ENCODE measurements around the gene CD72.
"Not testable (repeated sequence)": the region's sequence is repeated elsewhere in the genome, so short reads cannot be mapped to it uniquely, and the experiment has no call there.

Gene CD72

DNA sequence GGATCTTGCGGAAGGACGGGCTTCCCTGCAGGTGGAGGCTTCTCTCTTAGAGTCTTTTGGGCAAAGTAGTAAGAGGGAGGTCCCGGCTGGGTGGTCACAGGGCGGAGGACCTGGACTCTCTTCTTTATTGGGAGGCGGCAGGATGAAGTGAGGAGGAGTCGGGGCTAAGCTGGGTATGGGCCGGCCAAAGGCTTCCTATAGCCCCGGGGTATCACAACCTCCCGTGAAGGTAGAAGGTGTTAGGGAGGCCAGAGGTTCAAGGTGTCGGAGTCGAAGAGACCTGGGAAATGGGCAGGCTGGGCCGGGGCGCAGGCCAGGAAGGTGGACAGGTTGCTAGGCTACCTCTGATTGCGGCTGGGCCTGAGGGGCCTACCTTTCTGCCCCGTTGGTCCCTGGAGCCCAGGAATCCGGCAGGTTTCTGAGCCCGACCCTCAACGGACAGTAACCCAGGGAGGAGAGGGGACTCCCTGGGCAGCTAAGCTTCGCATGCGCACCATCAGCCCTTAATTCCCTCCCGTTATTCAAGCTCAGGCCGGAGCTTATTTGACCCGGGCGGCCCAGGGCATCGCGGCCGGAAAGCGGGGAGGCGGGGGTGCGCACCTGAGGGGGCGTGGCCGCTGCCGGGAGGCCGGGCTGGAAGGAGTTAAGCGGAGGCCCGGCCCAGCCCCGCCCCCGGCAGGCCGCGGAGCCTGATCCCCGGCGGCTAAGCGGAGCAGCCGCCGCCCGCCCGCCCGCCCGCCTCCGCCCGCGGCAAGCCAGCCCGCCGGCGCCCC, 13.4 kb downstream of the CD72 start, which contains the start of gene TESK1:
Gene TESK1, plus strand, starts transcription at position 685 of the 773 bp plus-strand sequence. CDS start 358 bp downstream, outside the sequence.
- H3K4me3 ChIP-seq (ENCODE audit: low read depth, low read length), result peak within 1 kb of the TSS; percentile 75
- TF ChIP-seq, protein P1, sequence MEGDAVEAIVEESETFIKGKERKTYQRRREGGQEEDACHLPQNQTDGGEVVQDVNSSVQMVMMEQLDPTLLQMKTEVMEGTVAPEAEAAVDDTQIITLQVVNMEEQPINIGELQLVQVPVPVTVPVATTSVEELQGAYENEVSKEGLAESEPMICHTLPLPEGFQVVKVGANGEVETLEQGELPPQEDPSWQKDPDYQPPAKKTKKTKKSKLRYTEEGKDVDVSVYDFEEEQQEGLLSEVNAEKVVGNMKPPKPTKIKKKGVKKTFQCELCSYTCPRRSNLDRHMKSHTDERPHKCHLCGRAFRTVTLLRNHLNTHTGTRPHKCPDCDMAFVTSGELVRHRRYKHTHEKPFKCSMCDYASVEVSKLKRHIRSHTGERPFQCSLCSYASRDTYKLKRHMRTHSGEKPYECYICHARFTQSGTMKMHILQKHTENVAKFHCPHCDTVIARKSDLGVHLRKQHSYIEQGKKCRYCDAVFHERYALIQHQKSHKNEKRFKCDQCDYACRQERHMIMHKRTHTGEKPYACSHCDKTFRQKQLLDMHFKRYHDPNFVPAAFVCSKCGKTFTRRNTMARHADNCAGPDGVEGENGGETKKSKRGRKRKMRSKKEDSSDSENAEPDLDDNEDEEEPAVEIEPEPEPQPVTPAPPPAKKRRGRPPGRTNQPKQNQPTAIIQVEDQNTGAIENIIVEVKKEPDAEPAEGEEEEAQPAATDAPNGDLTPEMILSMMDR (IDR thresholded peaks at IDR 0.05; ENCODE audit: low read depth, low read length), result no peak

DNA sequence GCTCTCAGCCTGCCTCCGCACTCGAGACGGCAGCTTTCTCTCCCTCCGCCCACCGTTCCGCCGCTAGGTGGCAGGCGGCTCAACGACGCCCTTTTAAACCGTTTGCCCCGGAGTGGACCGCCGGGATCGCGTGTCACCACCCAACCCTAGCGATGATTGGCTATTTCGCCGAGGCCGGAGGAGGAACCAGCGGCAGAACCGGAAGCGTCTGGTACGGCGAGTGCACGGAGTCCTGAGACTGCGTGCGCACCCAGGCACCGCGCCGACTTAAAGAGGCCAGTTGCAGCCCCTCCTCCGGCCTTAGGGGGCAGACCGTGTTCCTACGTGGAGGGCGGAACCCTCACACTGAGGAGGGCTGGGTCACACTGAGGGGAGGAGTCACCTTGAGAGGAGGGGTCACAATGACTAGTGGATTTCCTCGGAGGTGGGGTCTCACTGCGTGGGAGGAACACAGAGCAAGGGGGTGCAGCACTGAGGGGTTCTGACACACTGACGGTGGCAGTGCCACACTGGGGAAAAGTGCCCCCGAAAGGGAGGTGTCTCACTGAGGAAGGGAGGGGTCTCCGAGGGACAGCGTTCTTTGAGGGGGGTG, 14.1 kb downstream of the CD72 start:
- peak overlapping the region; percentile 66 for H3K4me3 ChIP-seq (ENCODE audit: low read depth, low read length)
- TF ChIP-seq, protein P1 (IDR thresholded peaks at IDR 0.05; ENCODE audit: low read depth, low read length), result peak; percentile 70

DNA sequence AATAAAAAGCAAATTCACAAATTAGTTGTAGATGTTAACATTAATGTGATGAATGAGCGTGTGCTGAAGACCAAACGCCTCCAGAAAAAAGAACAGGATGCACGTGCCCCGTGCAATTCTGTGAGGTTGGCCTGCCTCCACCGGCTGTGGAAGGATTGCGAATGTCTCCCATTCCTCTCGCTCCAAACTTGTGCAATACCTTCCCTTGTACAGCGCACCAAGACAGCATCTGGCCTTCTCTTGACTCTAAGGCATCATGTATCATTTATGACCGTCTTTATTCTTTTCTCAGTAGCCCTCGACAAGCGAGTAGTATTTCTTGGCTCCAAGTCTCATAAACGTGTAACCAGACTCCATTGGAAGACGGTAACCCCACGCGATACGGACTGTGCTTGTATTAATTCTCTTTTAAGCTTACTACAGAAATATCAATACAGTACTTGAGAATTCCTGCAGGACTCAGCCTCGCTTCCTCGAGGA, 14.7 kb downstream of the CD72 start:
- TF ChIP-seq, protein P1 (IDR thresholded peaks at IDR 0.05; ENCODE audit: low read depth, low read length), result no peak
- H3K4me3 ChIP-seq (ENCODE audit: low read depth, low read length), result peak overlapping the region; percentile 54

DNA sequence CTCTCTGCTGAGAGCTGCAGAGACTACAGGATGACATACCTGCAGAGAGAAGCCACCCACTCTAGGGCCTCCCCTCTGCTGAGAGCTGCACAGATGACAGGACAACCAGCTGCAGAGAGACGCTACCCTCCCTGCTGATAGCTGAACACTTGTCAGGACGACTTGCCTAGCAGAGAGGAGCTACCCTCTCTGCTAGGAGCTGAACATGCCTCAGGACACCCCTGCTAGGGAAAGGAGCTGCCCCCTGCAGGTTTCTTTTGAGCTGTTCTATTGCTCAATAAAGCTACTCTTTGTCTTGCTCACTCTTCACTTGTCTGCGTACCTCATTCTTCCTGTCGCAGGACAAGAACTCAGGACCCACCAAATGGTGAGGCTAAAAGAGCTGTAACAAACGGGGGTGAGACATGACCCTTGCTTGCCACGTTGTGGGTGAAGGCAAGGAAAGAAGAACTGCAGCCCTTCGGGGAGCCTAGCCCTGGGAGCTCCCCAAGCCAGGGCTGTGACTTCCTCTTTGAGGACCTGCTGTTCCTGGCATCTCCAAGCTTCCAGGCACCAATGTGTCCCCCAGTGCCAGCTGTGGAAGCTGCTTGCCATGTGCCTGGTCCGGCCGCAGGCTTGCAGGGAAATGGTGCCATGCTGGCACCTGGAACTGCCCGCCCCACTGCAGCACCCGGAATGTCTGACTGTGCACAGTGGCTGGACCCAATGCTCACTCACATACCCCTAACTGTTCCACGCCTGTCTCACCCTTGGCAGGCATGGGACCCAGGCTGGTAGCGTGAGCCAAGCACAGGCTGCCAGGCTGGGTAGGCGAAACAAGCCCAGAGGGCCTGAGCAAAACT, 18.2 kb downstream of the CD72 start:
- no peak overlapping the region for H3K4me3 ChIP-seq (ENCODE audit: low read depth, low read length)
- TF ChIP-seq, protein P1 (IDR thresholded peaks at IDR 0.05; ENCODE audit: low read depth, low read length), result no peak

DNA sequence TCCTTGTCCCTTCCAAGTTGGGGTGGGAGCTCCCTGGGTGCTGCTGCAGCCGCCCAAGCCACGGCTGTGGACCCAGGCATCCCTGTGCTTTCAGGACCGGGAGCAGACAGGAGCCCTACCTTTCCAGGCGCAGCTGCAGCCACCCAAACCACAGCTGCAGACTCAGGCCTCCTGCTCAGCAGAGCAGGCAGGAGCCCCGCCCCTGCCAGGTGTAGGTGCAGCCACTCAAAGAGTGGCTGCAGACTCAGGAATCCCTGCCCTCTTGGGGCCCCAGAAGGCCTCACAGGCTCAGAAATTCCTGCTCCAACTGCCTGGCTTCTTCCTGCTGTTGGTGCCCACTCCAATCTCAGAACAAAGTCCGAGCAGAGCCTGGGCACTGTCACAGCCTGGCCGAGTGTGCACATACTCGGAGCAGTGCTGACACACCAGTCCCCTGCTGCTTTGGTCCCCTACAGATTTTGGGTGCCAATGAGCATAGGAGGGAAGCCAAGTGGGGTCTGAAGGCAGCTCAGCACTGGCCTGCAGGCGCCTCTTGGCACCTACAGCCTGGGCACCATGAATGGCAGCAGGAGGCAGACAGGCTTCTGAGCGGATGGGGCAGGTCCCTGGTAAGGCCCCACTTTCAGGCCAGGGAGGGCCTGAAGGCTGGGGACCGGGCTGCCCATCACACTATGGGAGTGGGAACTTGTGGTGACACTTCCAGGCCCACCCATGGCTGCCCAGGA, 19.2 kb downstream of the CD72 start:
- no peak overlapping the region for H3K4me3 ChIP-seq (ENCODE audit: low read depth, low read length)
- TF ChIP-seq, protein P1 (IDR thresholded peaks at IDR 0.05; ENCODE audit: low read depth, low read length), result no peak

DNA sequence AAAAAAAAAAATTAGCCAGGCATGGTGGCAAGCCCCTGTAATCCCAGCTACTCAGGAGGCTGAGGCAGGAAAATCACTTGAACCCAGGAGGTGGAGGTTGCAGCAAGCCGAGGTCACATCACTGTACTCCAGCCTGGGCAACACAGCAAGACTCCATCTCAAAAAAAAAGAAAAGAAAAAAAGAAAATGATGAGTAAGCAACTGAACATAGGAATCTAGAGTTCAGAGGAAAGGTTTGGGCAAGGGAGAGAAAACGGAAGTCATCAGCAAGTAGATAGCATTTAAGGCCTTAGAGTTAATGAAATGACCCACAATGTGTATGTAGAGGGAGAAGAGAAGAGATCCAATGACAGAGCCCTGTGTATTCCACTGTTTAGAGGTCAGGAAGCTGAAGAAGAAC, 21.3 kb downstream of the CD72 start:
- H3K4me3 ChIP-seq (ENCODE audit: low read depth, low read length), result not testable (repeated sequence)

DNA sequence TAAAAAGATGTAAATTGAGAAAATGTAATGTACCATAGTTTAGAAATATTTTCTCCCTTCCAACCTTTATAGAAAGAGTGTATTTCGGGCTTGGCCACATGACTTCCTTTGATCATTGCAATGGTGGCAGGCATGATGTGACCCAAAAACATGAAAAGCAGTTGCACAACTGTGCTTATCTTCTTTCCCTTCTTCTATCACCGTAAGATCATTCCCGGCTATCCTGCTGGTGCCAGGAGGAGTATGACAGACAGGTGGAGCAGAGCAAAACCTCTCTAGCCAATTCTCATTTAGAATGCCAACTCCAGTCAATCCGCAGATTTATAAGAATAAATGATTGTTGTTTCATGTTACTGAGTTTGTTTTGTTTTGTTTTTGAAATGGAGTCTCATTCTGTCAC, 23.7 kb downstream of the CD72 start:
- H3K4me3 ChIP-seq (ENCODE audit: low read depth, low read length), result no peak overlapping the region
- TF ChIP-seq, protein P1 (IDR thresholded peaks at IDR 0.05; ENCODE audit: low read depth, low read length), result no peak
